Esophagus muscularis mucosa (tissue), 4 donors: ENCODE data around the gene RNF145.

ENCODE experiments used
- EP300 ChIP-seq: sonication (generic); formaldehyde crosslinking; IDR thresholded peaks from one replicate; pipeline ENCODE4 v1.6.1; 2017; ENCODE audit warnings: antibody characterized with exemption
- POLR2A ChIP-seq: fragments of 450-650 bp; IDR thresholded peaks from one replicate; pipeline ENCODE4 v1.6.1; 2017; ENCODE audit warnings: antibody characterized with exemption, moderate library complexity, mild to moderate bottlenecking, low read depth
- POLR2AphosphoS5 ChIP-seq, 2 donors: sonication (generic); formaldehyde crosslinking; IDR thresholded peaks; one replicate each; pipeline ENCODE4 v1.6.1; 2017; ENCODE audit warnings: antibody characterized with exemption in 2 of 2
- TF ChIP-seq, protein P1 (sequence below), 3 experiments: fragments of 200-600 bp in 2 of 3; fragments of 450-650 bp in 1 of 3; sonication (generic) in 2 of 3; IDR thresholded peaks; one replicate each; pipeline ENCODE4 v1.5.1; 2017 to 2019; ENCODE audit warnings: antibody characterized with exemption in 3 of 3, mild to moderate bottlenecking in 2 of 3, moderate library complexity in 1 of 3

- TF ChIP-seq, protein P1, sequence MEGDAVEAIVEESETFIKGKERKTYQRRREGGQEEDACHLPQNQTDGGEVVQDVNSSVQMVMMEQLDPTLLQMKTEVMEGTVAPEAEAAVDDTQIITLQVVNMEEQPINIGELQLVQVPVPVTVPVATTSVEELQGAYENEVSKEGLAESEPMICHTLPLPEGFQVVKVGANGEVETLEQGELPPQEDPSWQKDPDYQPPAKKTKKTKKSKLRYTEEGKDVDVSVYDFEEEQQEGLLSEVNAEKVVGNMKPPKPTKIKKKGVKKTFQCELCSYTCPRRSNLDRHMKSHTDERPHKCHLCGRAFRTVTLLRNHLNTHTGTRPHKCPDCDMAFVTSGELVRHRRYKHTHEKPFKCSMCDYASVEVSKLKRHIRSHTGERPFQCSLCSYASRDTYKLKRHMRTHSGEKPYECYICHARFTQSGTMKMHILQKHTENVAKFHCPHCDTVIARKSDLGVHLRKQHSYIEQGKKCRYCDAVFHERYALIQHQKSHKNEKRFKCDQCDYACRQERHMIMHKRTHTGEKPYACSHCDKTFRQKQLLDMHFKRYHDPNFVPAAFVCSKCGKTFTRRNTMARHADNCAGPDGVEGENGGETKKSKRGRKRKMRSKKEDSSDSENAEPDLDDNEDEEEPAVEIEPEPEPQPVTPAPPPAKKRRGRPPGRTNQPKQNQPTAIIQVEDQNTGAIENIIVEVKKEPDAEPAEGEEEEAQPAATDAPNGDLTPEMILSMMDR (IDR thresholded peaks at IDR 0.05), result no peak
- no peak for TF ChIP-seq POLR2A
- no peak for TF ChIP-seq EP300
- no peak for TF ChIP-seq POLR2AphosphoS5 (IDR thresholded peaks at IDR 0.05)
Observed at GRCh38 chr5:159130871-159131270, 78.5 kb downstream of the RNF145 start.
